PC-9 (cell line): ENCODE results near the gene R3HDM2. TPM values are rescaled to one million over a fixed set of nuclear protein-coding genes. Genes with fewer than 3 reads are reported as not detected.

Source experiments
- BruUV-seq: library from RNA; stranded (reverse); fragments of 400-500 nt; replicated peaks from 2 replicates; lab custom pipeline; 2021; lab: Mats Ljungman, UMichigan
- CTCF ChIA-PET: fragments of 300-600 bp; sonication (Branson Sonifier 250); formaldehyde crosslinking; loops from one replicate; lab custom pipeline; 2022; ENCODE audit warnings: antibody characterized with exemption; lab: Charles Lee
- POLR2A ChIA-PET: fragments of 300-600 bp; sonication (Branson Sonifier 250); formaldehyde crosslinking; loops from one replicate; lab custom pipeline; 2022; ENCODE audit warnings: antibody characterized with exemption; ENCODE audit not compliant: unreplicated experiment; lab: Charles Lee
- DNase-seq, 2 experiments: peaks; one replicate each; pipeline versions ENCODE4 v3.0.0 to v3.0.0-alpha.2; 2015 to 2022; ENCODE audit warnings: mixed read lengths in 1 of 2
- H2AFZ ChIP-seq: fragments of 200-600 bp; sonication (generic); 2 replicates; pipeline ENCODE4 v1.8.1; 2017; ENCODE audit warnings: antibody characterized with exemption
- H3F3A ChIP-seq: fragments of 200-600 bp; sonication (generic); 2 replicates; pipeline ENCODE4 v1.8.1; 2017; ENCODE audit warnings: antibody characterized with exemption, mild to moderate bottlenecking, low read depth; ENCODE audit not compliant: insufficient read depth
- H3K27ac ChIP-seq: fragments of 200-600 bp; sonication (generic); 2 replicates; pipeline ENCODE4 v1.6.1; 2016; ENCODE audit warnings: mixed run types
- H3K27me3 ChIP-seq: fragments of 200-600 bp; sonication (generic); 2 replicates; pipeline ENCODE4 v1.6.1; 2016; ENCODE audit warnings: low read depth, mixed run types; ENCODE audit not compliant: insufficient read depth
- H3K36me3 ChIP-seq: fragments of 200-600 bp; sonication (generic); 2 replicates; pipeline ENCODE4 v1.6.1; 2016; ENCODE audit warnings: low read depth, mixed run types
- H3K4me1 ChIP-seq: fragments of 200-600 bp; sonication (generic); replicated peaks from 2 replicates; pipeline ENCODE4 v1.6.1; 2016; ENCODE audit warnings: mixed run types; ENCODE audit not compliant: insufficient read depth
- H3K4me2 ChIP-seq: fragments of 200-600 bp; sonication (generic); 2 replicates; pipeline ENCODE4 v1.6.1; 2017; ENCODE audit warnings: mixed run types
- H3K4me3 ChIP-seq: fragments of 200-600 bp; sonication (generic); 2 replicates; pipeline ENCODE4 v1.6.1; 2016; ENCODE audit warnings: mixed run types
- H3K79me2 ChIP-seq: fragments of 200-600 bp; sonication (generic); 2 replicates; pipeline ENCODE4 v1.6.1; 2017; ENCODE audit warnings: low read depth, mixed run types
- H3K9me2 ChIP-seq: fragments of 200-600 bp; sonication (generic); 2 replicates; pipeline ENCODE4 v1.8.1; 2017; ENCODE audit warnings: mild to moderate bottlenecking; ENCODE audit not compliant: insufficient read depth
- H3K9me3 ChIP-seq: fragments of 200-600 bp; sonication (generic); 2 replicates; pipeline ENCODE4 v1.8.1; 2016; ENCODE audit warnings: low read depth; ENCODE audit not compliant: insufficient read depth
- H4K20me1 ChIP-seq: fragments of 200-600 bp; sonication (generic); 2 replicates; pipeline ENCODE4 v1.8.1; 2017; ENCODE audit not compliant: insufficient read depth
- CTCF ChIP-seq: fragments of 200-600 bp; sonication (generic); conservative IDR thresholded peaks from 2 replicates; pipeline ENCODE4 v1.6.1; 2017; ENCODE audit warnings: mixed run types, antibody characterized with exemption, mild to moderate bottlenecking, moderate library complexity
- EZH2 ChIP-seq: fragments of 200-600 bp; sonication (generic); IDR thresholded peaks from 2 replicates; pipeline ENCODE4 v1.8.0; 2017; ENCODE audit warnings: antibody characterized with exemption, low read depth
- intact Hi-C: fragments of 100-400 bp; cut with micrococcal nuclease; formaldehyde crosslinking; loops from one replicate; pipeline ENCODE4 v1.10.0; 2022; ENCODE audit not compliant: unreplicated experiment
- total RNA-seq: library from RNA; stranded (reverse); gene quantifications from 2 replicates; pipeline ENCODE4 v1.2.3, GENCODE V29; 2021

The R3HDM2 gene
- total RNA-seq, 1 experiment from 2014 or later, result 65.1 TPM

GRCh38 chr12:57273516-57273915 is 157.3 kb downstream of the R3HDM2 start:
- no peaks in the 10 kb centered on the region for H3K79me2 ChIP-seq
- no peaks in the 10 kb centered on the region for H3K4me1 ChIP-seq
- H3K9me3 ChIP-seq, result no peaks in the 10 kb centered on the region
- H3F3A ChIP-seq, result no peaks in the 10 kb centered on the region
- no TSS peak for BruUV-seq
- intact Hi-C loops, result no loop called here
- DNase-seq, result no peak
- no peaks in the 10 kb centered on the region for H3K27me3 ChIP-seq
- CTCF ChIA-PET, result no interaction called here
- H3K27ac ChIP-seq, result no peak overlapping the region
- no peak overlapping the region for H3K4me3 ChIP-seq
- TF ChIP-seq CTCF (no peak), EZH2 (no peak)
- no peaks in the 10 kb centered on the region for H4K20me1 ChIP-seq
- 0 out of 2 replicates have a peak, but pooled peaks cover 6% of the 10 kb centered on the region for H3K36me3 ChIP-seq
- no peaks in the 10 kb centered on the region for H3K9me2 ChIP-seq
- H2AFZ ChIP-seq, result no peak overlapping the region
- H3K4me2 ChIP-seq, result no peak overlapping the region
- POLR2A ChIA-PET, result no interaction called here

DNA sequence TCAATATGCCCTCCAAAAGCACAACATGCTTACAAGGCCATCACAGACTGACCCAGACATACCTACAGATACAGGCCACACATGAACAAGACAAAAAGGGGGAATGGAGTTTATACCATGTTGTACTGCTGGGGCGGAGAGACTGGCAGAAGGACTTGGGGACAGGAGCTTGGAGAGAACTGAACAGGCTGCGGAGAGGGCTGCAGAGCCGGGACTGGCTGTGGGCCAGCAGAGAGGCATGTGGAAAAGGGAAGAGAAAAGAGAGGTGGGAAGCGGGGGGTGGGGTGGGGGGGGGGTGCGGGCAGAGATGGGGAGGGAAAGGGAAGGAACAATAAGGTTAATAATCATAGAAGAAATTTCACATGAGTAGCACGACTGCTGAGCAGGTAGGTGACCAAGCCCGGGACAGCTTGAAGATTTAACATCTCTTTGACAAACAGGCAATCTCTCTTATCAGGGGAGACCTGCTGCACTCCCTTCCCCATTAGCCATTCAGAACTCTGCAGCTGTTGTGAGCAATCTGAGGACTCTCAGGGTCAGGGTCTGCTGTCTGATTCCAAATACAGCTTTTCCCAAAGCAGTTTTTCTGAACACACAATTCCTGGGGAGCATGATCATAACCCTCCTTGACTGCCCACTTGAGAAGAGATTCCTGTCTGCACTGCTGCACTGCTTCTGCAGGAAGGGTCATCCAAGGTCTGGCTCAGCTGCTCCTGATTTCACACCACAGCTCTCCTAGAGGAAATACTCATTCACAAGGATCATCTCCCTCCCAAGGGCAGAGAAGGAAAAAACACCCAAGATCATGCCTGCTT is 158.3 kb downstream of the R3HDM2 start:
- no TSS peak for BruUV-seq
- H2AFZ ChIP-seq, result no peak overlapping the region
- H3K36me3 ChIP-seq, result 0 out of 2 replicates have a peak, but pooled peaks cover 6% of the 10 kb centered on the region
- no peak overlapping the region for H3K4me2 ChIP-seq
- no peaks in the 10 kb centered on the region for H3K79me2 ChIP-seq
- H3F3A ChIP-seq, result no peaks in the 10 kb centered on the region
- H3K9me3 ChIP-seq, result no peaks in the 10 kb centered on the region
- no peak for DNase-seq
- no peak overlapping the region for H3K27ac ChIP-seq
- intact Hi-C loops, result no loop called here
- ChIA-PET CTCF (interaction anchor here (0.6 kb wide), 1 partner anchor 29 kb away, joined by 4 read pairs; no protein-coding TSS in a partner anchor), POLR2A (no interaction called here)
- no peak overlapping the region for H3K4me3 ChIP-seq
- no peaks in the 10 kb centered on the region for H3K9me2 ChIP-seq
- no peaks in the 10 kb centered on the region for H3K4me1 ChIP-seq
- no peaks in the 10 kb centered on the region for H3K27me3 ChIP-seq
- H4K20me1 ChIP-seq, result no peaks in the 10 kb centered on the region
- TF ChIP-seq CTCF (no peak), EZH2 (no peak)

DNA sequence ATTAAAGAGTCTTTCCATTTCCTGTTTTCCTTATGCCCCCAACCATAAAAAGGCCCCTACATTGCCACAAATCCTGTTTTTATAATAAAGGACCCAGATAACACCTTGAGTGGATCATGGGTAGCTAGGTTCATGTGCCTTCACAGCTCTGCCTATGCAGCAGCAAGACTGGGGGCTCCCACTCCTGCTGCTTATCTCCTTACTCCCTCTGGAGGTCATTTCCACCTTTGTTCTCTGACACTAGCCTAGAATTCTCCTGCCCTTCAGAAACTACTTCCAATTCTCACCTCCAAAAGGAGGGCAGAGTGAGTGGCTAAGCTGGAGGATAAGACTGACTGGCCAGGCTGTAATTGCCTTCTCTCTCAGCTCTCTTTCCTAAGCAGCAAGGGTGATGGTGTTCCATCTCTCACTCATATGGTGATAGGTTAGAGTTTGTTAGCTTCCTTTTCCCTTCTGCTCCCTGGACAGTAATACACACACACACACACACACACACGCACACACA is 159.8 kb downstream of the R3HDM2 start:
- ChIA-PET POLR2A (interaction anchor here (0.6 kb wide), 1 partner anchor 253 kb away, joined by 3 read pairs; no protein-coding TSS in a partner anchor), CTCF (interaction anchor here (0.7 kb wide), 1 partner anchor 181 kb away, joined by 4 read pairs; no protein-coding TSS in a partner anchor)
- Histone ChIP-seq H3K27me3 (no peaks in the 10 kb centered on the region), H3K4me1 (no peaks in the 10 kb centered on the region), H3K4me2 (no peak overlapping the region), H3K36me3 (0 out of 2 replicates have a peak, but pooled peaks cover 6% of the 10 kb centered on the region), H2AFZ (no peak overlapping the region), H3K9me2 (no peaks in the 10 kb centered on the region), H3F3A (no peaks in the 10 kb centered on the region), H3K9me3 (no peaks in the 10 kb centered on the region), H3K4me3 (no peak overlapping the region), H3K79me2 (no peaks in the 10 kb centered on the region), H4K20me1 (no peaks in the 10 kb centered on the region), H3K27ac (no peak overlapping the region)
- no TSS peak for BruUV-seq
- TF ChIP-seq CTCF (no peak), EZH2 (no peak)
- DNase-seq, result no peak
- intact Hi-C loops, result no loop called here
